Measurements from ENCODE around the gene FAM162A. TPM values are rescaled to one million over a fixed set of nuclear protein-coding genes. Genes with fewer than 3 reads are reported as not detected.

Gene FAM162A
- 9.6 and 15.4 TPM in 2 replicates for total RNA-seq

GRCh38 chr3:122383771-122384697, at the start of gene FAM162A:
FAM162A (plus strand) TSS chr3:122384182; CDS start chr3:122384266, 84 bp downstream.

GRCh38 chr3:122382888-122383666, 905 bp upstream of the FAM162A start, which contains the start of gene MIX23:
MIX23 (minus strand) TSS chr3:122383231; CDS start chr3:122383224, 7 bp downstream.

DNA sequence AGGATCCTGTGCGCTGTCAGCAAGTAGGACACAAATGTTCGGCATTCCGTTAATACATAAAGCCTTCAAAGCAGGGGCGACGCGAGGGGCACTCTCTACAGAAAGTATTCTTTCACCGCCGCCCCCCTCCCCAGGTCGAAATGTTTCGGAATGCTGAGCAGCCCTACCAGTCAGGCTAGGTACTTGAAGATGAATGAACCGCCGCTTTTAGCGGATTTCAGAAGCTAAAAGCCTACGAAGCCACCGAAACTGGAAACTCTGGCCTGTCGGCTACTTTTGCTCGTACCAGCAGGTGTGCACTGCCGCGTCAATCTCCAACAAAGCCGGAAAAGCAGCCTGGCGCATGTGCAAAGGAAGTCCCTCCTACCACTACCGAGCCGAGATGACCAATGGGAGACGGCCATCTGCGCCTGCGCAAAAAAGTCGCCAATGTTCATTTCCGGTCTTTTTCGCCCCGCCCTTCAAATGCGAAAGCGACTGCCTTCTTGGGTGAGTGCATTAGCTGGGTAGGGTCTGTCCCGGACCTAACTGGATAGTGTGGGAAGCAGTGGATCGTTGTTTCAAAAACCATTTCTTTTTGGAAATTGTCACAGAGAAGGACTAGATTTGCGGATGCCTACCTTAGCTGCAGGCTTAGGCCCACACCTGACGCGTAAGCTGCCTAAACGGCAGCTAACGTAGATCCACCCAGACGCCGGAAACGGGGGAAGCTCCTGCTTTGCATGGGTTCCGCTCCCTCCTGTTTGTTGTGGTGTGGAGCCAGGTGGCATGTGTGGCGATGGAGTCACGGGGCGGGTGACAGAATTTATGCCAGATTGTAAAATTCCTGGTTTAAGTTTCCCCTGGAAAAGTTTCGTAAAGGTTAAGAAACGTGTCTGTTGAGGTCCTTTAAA, 32.0 kb downstream of the FAM162A start, which contains the start of gene WDR5B:
Gene WDR5B (minus strand): TSS at position 301 of the 893 bp plus-strand sequence. CDS start 534 bp downstream, outside the sequence.

Small RNA genes lying within 50 kb of the gene (small RNA-seq; reads per million reads assigned to genes)
- gene AC083798.1 = not detected

Other genes starting within 250 kb of the FAM162A start
- gene CASR, start 200.5 kb upstream of the FAM162A start, total RNA-seq = under 0.01 TPM in 1 of 2 replicates, not detected in the other
- 0.98 and 3.3 TPM in 2 replicates for gene CSTA, start 58.9 kb upstream of the FAM162A start, total RNA-seq
- 36.0 and 42.4 TPM in 2 replicates for gene MIX23, start 951 bp upstream of the FAM162A start, total RNA-seq
- gene WDR5B, start 31.9 kb downstream of the FAM162A start, total RNA-seq = 5.5 and 6.5 TPM in 2 replicates
- gene KPNA1, start 130.8 kb downstream of the FAM162A start, total RNA-seq = 28.7 and 34.2 TPM in 2 replicates
- 13.3 and 15.4 TPM in 2 replicates for gene PARP9, start 180.1 kb downstream of the FAM162A start, total RNA-seq
- gene DTX3L, start 180.2 kb downstream of the FAM162A start, total RNA-seq = 18.6 and 19.8 TPM in 2 replicates
- gene PARP15, start 193.5 kb downstream of the FAM162A start, total RNA-seq = 0.20 and 0.73 TPM in 2 replicates

Measured in subcutaneous preadipocyte (primary cell).